ACC112 (cell line): ENCODE measurements around the gene PPP6R2.

Experiments
- H2AFZ ChIP-seq: fragments of 200-600 bp; sonication (generic); one replicate; pipeline ENCODE4 v1.6.0; 2017; ENCODE audit warnings: antibody characterized with exemption, low read length; ENCODE audit not compliant: unreplicated experiment
- H3K27ac ChIP-seq: fragments of 200-600 bp; sonication (generic); 2 replicates; pipeline ENCODE4 v1.5.1; 2014; ENCODE audit warnings: low read depth, mild to moderate bottlenecking, antibody characterized with exemption, low read length, moderate library complexity
- H3K27me3 ChIP-seq: fragments of 200-600 bp; sonication (generic); 2 replicates; pipeline ENCODE4 v1.6.1; 2014; ENCODE audit warnings: mild to moderate bottlenecking, antibody characterized with exemption, low read length, moderate library complexity, mixed read lengths; ENCODE audit not compliant: insufficient read depth
- H3K36me3 ChIP-seq: fragments of 200-600 bp; sonication (generic); 2 replicates; pipeline ENCODE4 v1.6.1; 2016; ENCODE audit warnings: mild to moderate bottlenecking, antibody characterized with exemption, low read length, moderate library complexity, mixed read lengths; ENCODE audit not compliant: insufficient read depth
- H3K4me1 ChIP-seq: fragments of 200-600 bp; sonication (generic); one replicate; pipeline ENCODE4 v1.6.1; 2016; ENCODE audit warnings: low read length, mixed read lengths; ENCODE audit not compliant: insufficient read depth, unreplicated experiment, control insufficient read depth
- H3K4me3 ChIP-seq: fragments of 200-600 bp; sonication (generic); 2 replicates; pipeline ENCODE4 v1.5.1; 2014; ENCODE audit warnings: mild to moderate bottlenecking, low read depth, low read length
- H3K79me2 ChIP-seq: fragments of 200-600 bp; sonication (generic); one replicate; pipeline ENCODE4 v1.6.0; 2016; ENCODE audit warnings: low read length; ENCODE audit not compliant: control insufficient read depth, unreplicated experiment, insufficient read depth

PPP6R2 gene

DNA sequence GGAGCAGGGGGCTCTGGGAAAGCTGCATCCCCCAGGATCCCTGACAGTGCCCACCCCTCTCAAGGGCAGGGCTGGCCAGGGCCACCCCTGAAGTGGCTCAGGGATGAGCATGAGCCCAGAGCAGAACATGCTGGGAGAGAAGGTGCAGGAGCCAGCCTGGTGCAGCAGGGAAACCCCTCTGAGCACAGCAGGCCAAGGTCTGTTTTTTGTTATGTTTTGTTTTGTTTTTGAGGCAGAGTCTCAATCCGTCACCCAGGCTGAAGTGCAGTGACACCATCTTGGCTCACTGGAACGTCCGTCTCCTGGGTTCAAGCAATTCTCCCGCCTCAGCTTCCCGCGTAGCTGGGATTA, 132.5 kb downstream of the PPP6R2 start:
- Histone ChIP-seq H3K36me3 (no peaks in the 10 kb centered on the region), H3K27ac (no peak overlapping the region), H3K4me3 (0 out of 2 replicates have a peak overlapping the region, but pooled peaks have one; percentile 76), H3K79me2 (peaks cover 36% of the 10 kb centered on the region), H3K4me1 (peaks cover 11% of the 10 kb centered on the region), H3K27me3 (no peaks in the 10 kb centered on the region), H2AFZ (no peak overlapping the region)

DNA sequence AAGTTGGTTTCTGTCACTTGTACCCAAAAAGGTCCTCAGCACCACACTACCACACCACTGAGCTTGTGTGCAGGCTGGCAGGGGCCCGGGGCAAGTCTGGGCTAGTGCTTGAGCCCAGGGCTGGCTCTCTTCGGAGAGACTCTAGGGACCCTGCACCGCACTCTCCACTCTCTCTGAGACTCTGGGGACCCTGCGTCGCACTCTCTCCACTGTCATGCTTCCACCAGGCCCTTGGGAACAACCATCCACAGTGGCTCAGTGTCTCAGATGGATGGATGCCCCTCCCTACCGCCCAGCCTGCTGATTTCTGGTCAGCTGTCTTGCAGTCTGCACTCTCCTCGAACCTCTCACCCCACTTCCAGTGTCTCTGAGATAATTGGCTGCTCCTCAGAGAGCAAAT, 133.7 kb downstream of the PPP6R2 start:
- Histone ChIP-seq H3K4me1 (peaks cover 10% of the 10 kb centered on the region), H3K36me3 (no peaks in the 10 kb centered on the region), H3K27ac (no peak overlapping the region), H3K27me3 (peaks cover 3% of the 10 kb centered on the region), H3K4me3 (no peak overlapping the region), H2AFZ (no peak overlapping the region), H3K79me2 (peaks cover 24% of the 10 kb centered on the region)

DNA sequence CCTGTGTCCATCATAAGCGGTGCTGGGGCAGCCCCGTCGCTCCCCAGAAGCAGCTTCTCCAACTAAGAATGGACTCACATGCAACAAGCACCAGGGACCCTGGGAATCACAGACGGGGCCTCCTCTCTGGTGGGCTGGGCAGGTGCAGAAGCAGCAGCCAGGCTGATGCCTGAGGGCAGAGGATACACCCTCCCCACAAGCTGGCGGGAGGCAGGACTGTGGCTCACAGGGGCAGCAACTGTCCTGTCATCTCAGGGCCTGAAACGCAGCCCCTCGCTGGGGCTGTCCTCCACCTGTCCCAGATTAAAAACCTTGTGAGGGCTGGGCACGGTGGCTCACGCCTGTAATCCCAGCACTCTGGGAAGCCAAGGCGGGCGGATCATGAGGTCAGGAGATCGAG, 134.8 kb downstream of the PPP6R2 start:
- peaks cover 10% of the 10 kb centered on the region for H3K4me1 ChIP-seq
- no peak overlapping the region for H3K27ac ChIP-seq
- peaks cover 13% of the 10 kb centered on the region for H3K79me2 ChIP-seq
- peaks cover 7% of the 10 kb centered on the region for H3K27me3 ChIP-seq
- H2AFZ ChIP-seq = no peak overlapping the region
- H3K36me3 ChIP-seq = no peaks in the 10 kb centered on the region
- no peak overlapping the region for H3K4me3 ChIP-seq

DNA sequence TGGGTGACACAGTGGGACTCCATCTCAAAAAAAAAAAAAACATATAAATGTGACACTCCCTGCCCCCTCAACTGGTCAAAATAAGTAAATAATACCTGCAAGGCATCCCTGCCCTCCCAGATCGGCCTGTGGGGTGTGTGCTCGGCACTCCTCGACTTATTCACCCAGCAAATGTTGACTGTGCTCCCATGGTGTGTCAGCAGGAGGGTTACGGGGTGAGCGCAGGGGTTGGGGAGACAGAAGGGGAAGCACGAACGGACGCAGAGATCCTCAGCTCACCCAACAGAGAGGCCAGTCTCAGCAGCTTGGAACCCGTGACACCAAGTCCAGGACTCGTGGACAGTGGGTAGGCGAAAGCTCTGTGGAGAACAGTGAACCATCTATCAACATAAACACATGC, 136.6 kb downstream of the PPP6R2 start:
- no peaks in the 10 kb centered on the region for H3K36me3 ChIP-seq
- peaks cover 4% of the 10 kb centered on the region for H3K4me1 ChIP-seq
- no peak overlapping the region for H3K27ac ChIP-seq
- H3K4me3 ChIP-seq = no peak overlapping the region
- no peak overlapping the region for H2AFZ ChIP-seq
- no peaks in the 10 kb centered on the region for H3K79me2 ChIP-seq
- peaks cover 7% of the 10 kb centered on the region for H3K27me3 ChIP-seq

DNA sequence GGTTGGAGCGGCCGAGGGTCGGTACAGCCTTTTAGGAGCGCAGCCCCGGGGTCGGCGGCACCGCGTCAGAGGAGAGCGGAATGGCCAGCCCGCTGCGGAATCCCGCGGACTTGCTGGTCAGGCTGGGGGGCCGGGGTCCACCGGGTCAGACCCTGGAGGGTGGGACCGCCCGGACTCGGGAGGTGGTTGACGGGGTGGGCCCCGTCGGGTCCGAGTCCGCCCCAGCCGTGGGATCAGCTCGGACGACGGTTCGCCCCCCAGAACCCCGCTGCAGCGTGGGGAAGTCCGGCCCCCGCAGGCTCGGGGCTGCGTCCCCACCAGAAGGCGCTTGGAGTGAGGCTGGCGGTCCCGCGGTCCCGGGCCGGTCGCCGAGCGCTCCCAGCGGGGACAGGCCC, 137.9 kb downstream of the PPP6R2 start:
- Histone ChIP-seq H3K4me1 (no peaks in the 10 kb centered on the region), H3K4me3 (peak overlapping the region; percentile 68), H3K27ac (no peak overlapping the region), H2AFZ (no peak overlapping the region), H3K36me3 (no peaks in the 10 kb centered on the region), H3K27me3 (peaks cover 7% of the 10 kb centered on the region), H3K79me2 (no peaks in the 10 kb centered on the region)

DNA sequence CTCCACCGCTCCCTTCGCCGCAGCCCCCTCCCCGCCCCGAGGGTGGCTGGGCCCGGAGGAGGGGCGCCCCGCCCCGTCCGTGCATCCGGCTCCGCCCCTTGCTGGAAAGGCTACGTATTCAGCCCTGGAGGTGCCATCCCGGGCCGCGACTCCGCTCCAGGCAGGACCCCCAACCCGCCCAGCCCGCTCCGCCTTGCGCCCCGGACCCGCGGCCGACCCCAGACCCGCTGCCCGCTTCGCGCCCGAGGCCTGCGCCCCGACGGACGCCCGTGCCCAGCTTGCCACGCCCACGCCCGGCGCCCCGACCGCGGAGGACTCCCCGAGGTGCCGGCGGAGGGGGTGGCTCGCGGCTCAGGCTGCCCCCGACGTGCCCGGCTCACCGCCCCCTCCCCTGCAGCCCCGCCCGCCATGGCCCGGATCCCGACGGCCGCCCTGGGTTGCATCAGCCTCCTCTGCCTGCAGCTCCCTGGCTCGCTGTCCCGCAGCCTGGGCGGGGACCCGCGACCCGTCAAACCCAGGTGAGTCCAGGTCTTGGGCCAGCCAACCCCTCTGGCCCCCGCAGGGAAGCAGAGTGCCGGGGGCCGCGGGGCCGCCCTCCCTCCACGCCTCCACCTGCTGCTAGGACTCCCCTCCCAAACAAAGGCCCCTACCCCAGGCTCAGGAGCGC, 138.4 kb downstream of the PPP6R2 start, which contains the start of gene ADM2:
Gene ADM2, plus strand, starts transcription at position 104 of the 667 bp plus-strand sequence. Its CDS starts 305 bp downstream, at position 409.
- Histone ChIP-seq H3K27ac (no peak within 1 kb of the TSS), H3K36me3 (no peaks in the 10 kb centered on the region), H2AFZ (no peak within 1 kb of the TSS), H3K4me3 (peak within 1 kb of the TSS; percentile 68), H3K4me1 (no peaks in the 10 kb centered on the region), H3K27me3 (peaks cover 7% of the 10 kb centered on the region), H3K79me2 (no peaks in the 10 kb centered on the region)

DNA sequence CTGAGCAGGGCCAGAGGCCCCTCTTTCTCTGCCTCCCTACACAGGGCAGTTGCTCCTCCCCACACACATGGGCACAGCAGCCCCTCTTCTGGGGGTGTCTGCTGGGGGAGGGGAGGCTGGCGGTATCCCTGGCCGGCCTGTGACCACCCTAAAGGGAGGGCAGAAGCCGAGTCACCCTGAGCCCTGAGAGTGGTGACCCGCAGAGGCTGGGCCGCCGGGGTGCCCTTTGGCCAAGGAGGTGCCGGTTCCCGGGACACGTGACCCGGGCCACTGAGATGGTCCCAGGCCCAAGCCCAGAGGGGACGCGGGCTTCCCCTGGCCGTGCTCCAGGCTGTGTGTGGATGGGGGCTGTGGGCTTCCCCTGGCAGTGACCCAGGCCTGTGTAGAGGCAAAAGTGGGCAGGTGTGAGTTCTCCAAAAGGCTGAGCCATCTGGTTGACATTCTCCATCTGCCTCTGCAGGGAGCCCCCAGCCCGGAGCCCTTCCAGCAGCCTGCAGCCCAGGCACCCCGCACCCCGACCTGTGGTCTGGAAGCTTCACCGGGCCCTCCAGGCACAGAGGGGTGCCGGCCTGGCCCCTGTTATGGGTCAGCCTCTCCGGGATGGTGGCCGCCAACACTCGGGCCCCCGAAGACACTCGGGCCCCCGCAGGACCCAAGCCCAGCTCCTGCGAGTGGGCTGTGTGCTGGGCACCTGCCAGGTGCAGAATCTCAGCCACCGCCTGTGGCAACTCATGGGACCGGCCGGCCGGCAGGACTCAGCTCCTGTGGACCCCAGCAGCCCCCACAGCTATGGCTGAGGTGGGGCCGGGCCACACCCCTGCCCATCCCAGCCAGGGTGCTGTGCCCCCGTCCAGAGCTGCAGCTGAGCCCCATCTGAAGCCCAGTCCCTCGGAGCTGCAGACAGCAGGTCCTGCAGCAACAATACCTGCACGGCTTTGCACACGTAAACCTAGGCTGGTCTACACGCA, 139.3 kb downstream of the PPP6R2 start:
- H3K36me3 ChIP-seq = no peaks in the 10 kb centered on the region
- H3K27me3 ChIP-seq = peaks cover 7% of the 10 kb centered on the region
- no peak overlapping the region for H3K27ac ChIP-seq
- H2AFZ ChIP-seq = no peak overlapping the region
- H3K4me3 ChIP-seq = peak overlapping the region; percentile 68
- no peaks in the 10 kb centered on the region for H3K4me1 ChIP-seq
- no peaks in the 10 kb centered on the region for H3K79me2 ChIP-seq

DNA sequence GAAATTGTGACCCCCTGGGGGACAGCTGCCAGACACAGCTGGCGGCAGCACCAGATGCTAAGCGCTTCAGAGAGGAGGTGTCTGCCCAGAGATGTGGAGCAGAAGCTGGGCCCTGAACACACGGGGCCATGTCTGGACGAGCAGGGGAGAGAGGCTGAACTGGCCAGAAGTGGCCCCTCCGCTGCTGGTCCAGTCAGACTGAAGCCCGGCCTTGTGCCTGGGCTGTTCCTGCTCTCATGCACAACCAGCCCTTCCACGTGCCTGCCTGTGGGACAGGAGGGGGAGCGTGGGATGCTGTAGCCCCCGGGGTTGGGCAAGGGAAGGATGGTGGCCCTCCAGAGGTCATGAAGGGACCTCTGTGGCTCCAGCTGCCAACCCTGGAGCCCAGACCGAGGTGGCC, 140.0 kb downstream of the PPP6R2 start:
- Histone ChIP-seq H2AFZ (no peak overlapping the region), H3K4me3 (no peak overlapping the region), H3K27me3 (peaks cover 7% of the 10 kb centered on the region), H3K27ac (no peak overlapping the region), H3K4me1 (no peaks in the 10 kb centered on the region), H3K79me2 (no peaks in the 10 kb centered on the region), H3K36me3 (no peaks in the 10 kb centered on the region)

DNA sequence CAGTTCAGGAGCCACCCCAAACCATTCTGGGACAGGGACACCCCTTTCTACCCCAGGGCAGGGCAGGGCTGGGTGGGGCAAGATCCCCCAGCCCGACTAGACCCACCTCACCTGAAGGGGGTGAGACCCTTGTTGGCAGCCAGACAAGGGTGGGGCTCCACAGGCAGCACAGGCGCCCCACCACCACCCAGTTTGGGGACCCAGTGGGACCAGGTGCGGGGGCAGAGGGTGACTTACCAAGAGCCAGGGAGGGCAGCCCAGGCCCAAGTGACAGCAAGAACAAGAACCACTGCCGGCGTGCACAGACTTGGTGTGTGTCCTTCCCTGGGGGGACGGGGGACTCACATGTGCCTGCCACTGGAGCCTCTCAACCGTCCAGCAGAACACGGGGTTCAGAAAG, 140.4 kb downstream of the PPP6R2 start:
- Histone ChIP-seq H3K79me2 (no peaks in the 10 kb centered on the region), H3K4me1 (no peaks in the 10 kb centered on the region), H3K4me3 (no peak overlapping the region), H3K27ac (no peak overlapping the region), H3K36me3 (no peaks in the 10 kb centered on the region), H3K27me3 (peaks cover 7% of the 10 kb centered on the region), H2AFZ (no peak overlapping the region)

DNA sequence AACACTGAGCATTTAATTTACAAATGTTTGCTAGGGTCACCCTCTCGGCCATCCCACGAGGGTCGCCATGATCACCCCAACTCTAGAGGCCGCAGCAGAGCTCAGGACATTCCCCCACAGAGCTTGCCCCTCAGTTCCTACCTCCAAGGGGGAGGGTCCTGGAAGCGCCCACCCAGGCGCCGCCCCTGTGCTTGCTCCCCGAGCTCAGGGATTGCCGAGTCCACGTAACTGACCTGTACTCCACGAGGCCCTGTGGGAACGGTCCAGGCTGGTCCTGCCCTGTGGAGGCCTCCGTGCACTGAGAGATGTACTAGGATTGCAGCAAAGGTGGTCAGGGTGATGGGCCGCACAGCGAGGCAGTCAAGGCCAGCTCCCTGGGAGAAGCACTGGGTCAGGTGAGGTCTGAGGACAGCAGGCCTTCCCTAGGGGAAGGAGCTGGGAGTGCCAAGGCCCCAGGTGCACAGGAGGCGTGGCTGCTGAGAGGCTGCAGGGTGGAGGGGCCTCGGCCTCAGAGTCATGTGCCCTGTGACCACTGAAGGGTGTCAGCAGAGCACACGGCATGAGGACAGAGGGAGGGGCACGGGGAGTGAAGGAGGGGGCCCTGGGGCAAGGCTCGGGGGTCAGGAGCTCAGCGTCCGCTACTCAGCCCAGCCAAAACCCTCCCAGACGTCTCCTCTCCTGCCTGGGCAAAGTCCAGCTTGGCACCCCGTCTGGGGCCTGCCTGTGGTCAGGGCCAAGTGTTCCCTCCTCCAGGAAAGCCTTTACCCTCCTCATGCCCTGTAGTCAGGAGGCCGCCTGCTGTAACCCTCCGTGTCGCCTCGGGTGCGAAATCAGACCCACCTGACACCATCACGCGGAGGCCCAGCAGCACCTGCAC, 141.1 kb downstream of the PPP6R2 start:
- peaks cover 7% of the 10 kb centered on the region for H3K27me3 ChIP-seq
- H3K79me2 ChIP-seq = no peaks in the 10 kb centered on the region
- no peak overlapping the region for H2AFZ ChIP-seq
- no peak overlapping the region for H3K27ac ChIP-seq
- H3K36me3 ChIP-seq = no peaks in the 10 kb centered on the region
- H3K4me3 ChIP-seq = no peak overlapping the region
- H3K4me1 ChIP-seq = no peaks in the 10 kb centered on the region
